H1 (cell line): ENCODE measurements around the gene VASP. TPM values are rescaled to one million over a fixed set of nuclear protein-coding genes. Genes with fewer than 3 reads are reported as not detected.

Experiments
- CTCF ChIA-PET: fragments of 300-600 bp; sonication (Branson Sonifier 250); formaldehyde crosslinking; loops from one replicate; lab custom pipeline; 2021; ENCODE audit not compliant: partially characterized antibody; lab: Charles Lee
- POLR2A ChIA-PET: fragments of 300-600 bp; sonication (Branson Sonifier 250); formaldehyde crosslinking; loops from one replicate; lab custom pipeline; 2021; ENCODE audit warnings: inconsistent platforms; ENCODE audit not compliant: partially characterized antibody; lab: Charles Lee
- DNase-seq, 2 experiments: peaks; one replicate each; pipeline versions ENCODE4 v3.0.0 to v3.0.0-alpha.2; 2010 to 2022; ENCODE audit warnings: low spot score in 2 of 2, low read depth in 1 of 2, mixed read lengths in 1 of 2
- FAIRE-seq: peaks from 2 replicates; lab custom pipeline; 2011; peaks lifted over from hg19 to GRCh38; lab: Jason Lieb, UNC
- H2AFZ ChIP-seq: 2 replicates; pipeline ENCODE4 v1.8.1; 2012; ENCODE audit warnings: low read length, inconsistent platforms
- H2AK5ac ChIP-seq: 2 replicates; pipeline ENCODE4 v1.6.1; 2013; ENCODE audit warnings: low read depth, low read length
- H2BK120ac ChIP-seq: replicated peaks from 2 replicates; pipeline ENCODE3; 2013; ENCODE audit warnings: low read depth, low read length, inconsistent platforms
- H2BK12ac ChIP-seq: 2 replicates; pipeline ENCODE4 v1.6.1; 2013; ENCODE audit warnings: low read depth, low read length
- H2BK15ac ChIP-seq: 2 replicates; pipeline ENCODE4 v1.6.1; 2013; ENCODE audit warnings: low read length
- H2BK20ac ChIP-seq: 2 replicates; pipeline ENCODE4 v1.6.1; 2013; ENCODE audit warnings: low read length
- H2BK5ac ChIP-seq: 2 replicates; pipeline ENCODE4 v1.6.1; 2013; ENCODE audit warnings: low read depth, low read length
- H3K14ac ChIP-seq: 2 replicates; pipeline ENCODE4 v1.6.1; 2013; ENCODE audit warnings: inconsistent platforms; ENCODE audit not compliant: insufficient read length
- H3K18ac ChIP-seq: 2 replicates; pipeline ENCODE4 v1.6.1; 2013; ENCODE audit warnings: low read length; ENCODE audit errors: extremely low read depth
- H3K23ac ChIP-seq: 2 replicates; pipeline ENCODE4 v1.6.1; 2013; ENCODE audit warnings: inconsistent platforms; ENCODE audit not compliant: insufficient read length
- H3K23me2 ChIP-seq: 2 replicates; pipeline ENCODE4 v1.6.1; 2013; ENCODE audit warnings: low read depth, low read length
- H3K27ac ChIP-seq: 2 replicates; pipeline ENCODE4 v1.6.1; 2011; ENCODE audit warnings: low read depth, low read length, inconsistent platforms
- H3K27me3 ChIP-seq, 4 experiments: replicated peaks in 1 of 4; 1 replicate in 1 of 4; 2 replicates in 3 of 4; pipeline versions ENCODE4 v1.6.1 to v1.8.1; 2011 to 2013; ENCODE audit warnings: low read length in 3 of 4, mild to moderate bottlenecking in 3 of 4, inconsistent platforms in 2 of 4, mixed read lengths in 2 of 4, moderate library complexity in 1 of 4; ENCODE audit not compliant: control insufficient read depth in 3 of 4, insufficient read depth in 3 of 4; ENCODE audit errors: extremely low read depth in 1 of 4
- H3K36me3 ChIP-seq, 4 experiments: 2 replicates each; pipeline versions ENCODE4 v1.6.1 to v1.8.1; 2011 to 2013; ENCODE audit warnings: mild to moderate bottlenecking in 4 of 4, low read length in 3 of 4, moderate library complexity in 2 of 4, control low read depth in 1 of 4, inconsistent platforms in 1 of 4; ENCODE audit not compliant: insufficient read depth in 4 of 4, control insufficient read depth in 2 of 4
- H3K4ac ChIP-seq: replicated peaks from 2 replicates; pipeline ENCODE3; 2013; ENCODE audit warnings: low read length, low read depth, mixed read lengths, inconsistent platforms; ENCODE audit not compliant: insufficient read length
- H3K4me1 ChIP-seq, 4 experiments: replicated peaks in 1 of 4; 1 replicate in 1 of 4; 2 replicates in 3 of 4; pipeline versions ENCODE4 v1.6.1 to v1.8.1; 2011 to 2013; ENCODE audit warnings: low read length in 3 of 4, inconsistent platforms in 2 of 4, mixed read lengths in 1 of 4; ENCODE audit not compliant: insufficient read depth in 4 of 4, control insufficient read depth in 3 of 4
- H3K4me2 ChIP-seq, 2 experiments: 2 replicates each; pipeline versions ENCODE4 v1.6.1 to v1.8.1; 2011 to 2013; ENCODE audit warnings: low read depth in 2 of 2, low read length in 2 of 2, control low read depth in 1 of 2, inconsistent platforms in 1 of 2, mild to moderate bottlenecking in 1 of 2; ENCODE audit not compliant: insufficient read depth in 1 of 2
- H3K4me3 ChIP-seq, 4 experiments: fragments of 200-600, 300-600 bp in 1 of 4; sonication (generic), shearing (Covaris generic), sonication (Bioruptor Twin) in 1 of 4; 2 replicates each; pipeline versions ENCODE4 v1.5.1 to v1.8.1; 2011 to 2016; ENCODE audit warnings: low read length in 4 of 4, low read depth in 3 of 4, control low read depth in 2 of 4, inconsistent platforms in 2 of 4, mild to moderate bottlenecking in 2 of 4, mixed read lengths in 1 of 4, moderate library complexity in 1 of 4; ENCODE audit not compliant: insufficient read depth in 2 of 4; ENCODE audit errors: extremely low read depth in 1 of 4
- H3K56ac ChIP-seq: replicated peaks from 2 replicates; pipeline ENCODE3; 2013; ENCODE audit warnings: low read depth, mild to moderate bottlenecking, mixed read lengths, low read length, inconsistent platforms; ENCODE audit not compliant: insufficient read length
- H3K79me1 ChIP-seq: 2 replicates; pipeline ENCODE4 v1.6.1; 2013; ENCODE audit warnings: low read depth, low read length, control low read depth
- H3K79me2 ChIP-seq, 2 experiments: 2 replicates each; pipeline versions ENCODE4 v1.6.1 to v1.8.1; 2012 to 2013; ENCODE audit warnings: low read length in 2 of 2, mild to moderate bottlenecking in 2 of 2, inconsistent platforms in 1 of 2; ENCODE audit not compliant: insufficient read depth in 2 of 2, control insufficient read depth in 1 of 2
- H3K9ac ChIP-seq, 4 experiments: replicated peaks in 1 of 4; 1 replicate in 1 of 4; 2 replicates in 3 of 4; pipeline versions ENCODE4 v1.6.1 to v1.8.1; 2011 to 2013; ENCODE audit warnings: low read depth in 3 of 4, low read length in 3 of 4, control low read depth in 2 of 4, mild to moderate bottlenecking in 2 of 4, moderate library complexity in 2 of 4, inconsistent platforms in 1 of 4; ENCODE audit errors: extremely low read depth in 1 of 4
- H3K9me3 ChIP-seq, 2 experiments: 2 replicates each; pipeline versions ENCODE4 v1.6.1 to v1.8.1; 2012 to 2013; ENCODE audit warnings: mild to moderate bottlenecking in 2 of 2, moderate library complexity in 2 of 2, control low read depth in 1 of 2, inconsistent platforms in 1 of 2, low read depth in 1 of 2, low read length in 1 of 2, mixed read lengths in 1 of 2; ENCODE audit not compliant: insufficient read depth in 2 of 2
- H4K20me1 ChIP-seq, 2 experiments: replicated peaks in 1 of 2; 2 replicates each; pipeline versions ENCODE3 to v1.8.1; 2011 to 2013; ENCODE audit warnings: inconsistent platforms in 2 of 2, low read length in 2 of 2, mild to moderate bottlenecking in 1 of 2; ENCODE audit not compliant: insufficient read depth in 2 of 2, control insufficient read depth in 1 of 2
- H4K5ac ChIP-seq: 2 replicates; pipeline ENCODE4 v1.6.1; 2013; ENCODE audit warnings: low read length, low read depth, mixed read lengths, inconsistent platforms; ENCODE audit not compliant: insufficient read length
- H4K8ac ChIP-seq: 2 replicates; pipeline ENCODE4 v1.8.0; 2013; ENCODE audit warnings: mild to moderate bottlenecking, moderate library complexity, low read length, inconsistent platforms; ENCODE audit not compliant: insufficient read depth; ENCODE audit errors: extremely low read depth
- H4K91ac ChIP-seq: replicated peaks from 2 replicates; pipeline ENCODE3; 2013; ENCODE audit warnings: low read length, mixed read lengths, inconsistent platforms; ENCODE audit not compliant: insufficient read length
- KDM5A ChIP-seq: fragments of 200-600 bp; IDR thresholded peaks from 2 replicates; pipeline ENCODE4 v1.7.1; 2012; ENCODE audit warnings: mild to moderate bottlenecking, low read length, inconsistent platforms, mixed read lengths
- POLR2AphosphoS5 ChIP-seq: IDR thresholded peaks from 2 replicates; pipeline ENCODE4 v1.6.1; 2011; ENCODE audit warnings: low read depth, low read length
- WGBS, 2 experiments: shearing (Covaris generic) in 1 of 2; methylation state at CpG; one replicate each; pipeline versions ENCODE4 v1.1.6 to v1.1.7; 2013 to 2015; ENCODE audit warnings: low lambda C conversion rate in 2 of 2, mixed read lengths in 2 of 2, inconsistent platforms in 1 of 2, low coverage in 1 of 2, missing lambda C conversion rate in 1 of 2; ENCODE audit not compliant: insufficient replicate concordance in 2 of 2, insufficient coverage in 1 of 2, insufficient read length in 1 of 2; ENCODE audit errors: extremely low coverage in 1 of 2, missing lambda C conversion rate in 1 of 2; 5-methylcytosine and 5-hydroxymethylcytosine counted together
- polyA plus RNA-seq, 7 experiments: library from polyadenylated mRNA; depleted of rRNA in 3 of 7; stranded (reverse) in 5 of 7; unstranded in 2 of 7; fragments of >200 nt in 5 of 7; fragments of 200-250 nt in 2 of 7; gene quantifications; 1 replicate in 5 of 7; 2 replicates in 1 of 7; 4 replicates in 1 of 7; pipeline versions ENCODE4 v1.2.1 to v1.2.3, GENCODE V29; 2011 to 2013; ENCODE audit warnings: missing spikeins in 2 of 7, mixed read lengths in 2 of 7
- total RNA-seq: library from RNA; stranded (reverse); fragmentation: NEBNext Ultra II Directional; extraction: Animal tissue kit (Norgen Biotek cat#: 25700); gene quantifications from 2 replicates; pipeline ENCODE4 v1.2.1, GENCODE V29; 2021

Gene VASP
- total and polyA plus RNA-seq, 2 of the 8 experiments (the other 6 are each of a cell fraction or from before 2014, with no cell fraction given): 89.7 to 135 TPM

GRCh38 chr19:45473682-45474605 is 33.3 kb upstream of the VASP start:
- peak overlapping the region in 1 of 2 experiments; percentile 52; a peak in 2 of 4 replicates for H3K4me2 ChIP-seq
- POLR2A ChIA-PET: interaction anchor here (0.7 to 2.5 kb wide), 4 partner anchors 12 to 1640 kb away, joined by 3 to 10 read pairs (median 4); partner anchors contain the start of gene ZC3H4

More at GRCh38 chr19:45473682-45474605, 33.3 kb upstream of the VASP start:
- Histone ChIP-seq H4K91ac (peak overlapping the region; percentile 34), H2BK12ac (no peak overlapping the region), H3K4me3 (no peak overlapping the region), H3K27me3 (peaks cover 0 to 17% (median 13%) of the 10 kb centered on the region in 4 experiments; a peak in 4 of 7 replicates), H3K79me2 (no peaks in the 10 kb centered on the region), H2AFZ (no peak overlapping the region), H2AK5ac (peak overlapping the region; percentile 45; the same call in 1 of the 2 replicates), H3K4me1 (peaks cover 5 to 14% (median 12%) of the 10 kb centered on the region in 4 experiments), H3K23me2 (peaks cover 14% of the 10 kb centered on the region), H4K20me1 (no peaks in the 10 kb centered on the region), H3K36me3 (no peaks in the 10 kb centered on the region), H3K56ac (no peak overlapping the region), H4K5ac (no peak overlapping the region), H3K18ac (no peak overlapping the region), H3K4ac (no peak overlapping the region), H2BK15ac (no peak overlapping the region), H3K9me3 (no peaks in the 10 kb centered on the region), H3K9ac (no peak overlapping the region), H4K8ac (no peak overlapping the region; the same call in 1 of the 2 replicates), H3K79me1 (no peaks in the 10 kb centered on the region), H2BK5ac (no peak overlapping the region; the same call in 1 of the 2 replicates), H2BK20ac (no peak overlapping the region), H3K14ac (no peak overlapping the region), H3K23ac (no peak overlapping the region), H3K27ac (no peak overlapping the region), H2BK120ac (no peak overlapping the region)
- no peak for FAIRE-seq
- WGBS, 2 experiments: 82% methylated on average over 27 of the region's 27 CpGs; no CpG with 5 or more reads in 1 of the 2 experiments
- peak; percentile 41; the same call in 1 of the 2 replicates for TF ChIP-seq POLR2AphosphoS5
- no peak for TF ChIP-seq KDM5A
- CTCF ChIA-PET: interaction anchor here (1.0 to 32.9 kb wide), 8 partner anchors 11 to 41 kb away, joined by 3 to 760 read pairs (median 6); partner anchors contain the start of gene ERCC1
- no peak for DNase-seq
